Measurements from ENCODE around the gene AUTS2. TPM values are rescaled to one million over a fixed set of nuclear protein-coding genes. Genes with fewer than 3 reads are reported as not detected.

Gene AUTS2
- polyA plus RNA-seq, 1 experiment, result 0.54 TPM

DNA sequence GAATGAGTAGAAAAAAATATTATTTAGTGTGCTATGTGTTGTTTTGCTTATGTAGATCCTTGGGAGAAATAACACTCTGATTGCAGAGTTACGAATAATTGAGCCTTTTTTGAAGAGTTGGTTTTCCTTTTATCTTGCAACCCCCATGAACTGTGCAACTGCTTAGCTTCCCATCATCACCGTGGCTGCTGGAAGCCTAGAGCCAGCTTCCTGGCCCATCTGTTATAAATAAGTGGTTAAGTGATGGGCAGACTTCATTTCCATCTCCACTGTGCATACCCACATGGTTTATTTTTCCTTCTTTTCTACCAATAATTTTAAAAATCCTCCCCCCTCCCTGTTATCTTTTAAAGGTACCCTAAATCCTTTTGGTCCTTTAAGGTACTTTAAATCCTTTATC lies 978.8 kb downstream of the AUTS2 start:
- TF ChIP-seq, protein P1, sequence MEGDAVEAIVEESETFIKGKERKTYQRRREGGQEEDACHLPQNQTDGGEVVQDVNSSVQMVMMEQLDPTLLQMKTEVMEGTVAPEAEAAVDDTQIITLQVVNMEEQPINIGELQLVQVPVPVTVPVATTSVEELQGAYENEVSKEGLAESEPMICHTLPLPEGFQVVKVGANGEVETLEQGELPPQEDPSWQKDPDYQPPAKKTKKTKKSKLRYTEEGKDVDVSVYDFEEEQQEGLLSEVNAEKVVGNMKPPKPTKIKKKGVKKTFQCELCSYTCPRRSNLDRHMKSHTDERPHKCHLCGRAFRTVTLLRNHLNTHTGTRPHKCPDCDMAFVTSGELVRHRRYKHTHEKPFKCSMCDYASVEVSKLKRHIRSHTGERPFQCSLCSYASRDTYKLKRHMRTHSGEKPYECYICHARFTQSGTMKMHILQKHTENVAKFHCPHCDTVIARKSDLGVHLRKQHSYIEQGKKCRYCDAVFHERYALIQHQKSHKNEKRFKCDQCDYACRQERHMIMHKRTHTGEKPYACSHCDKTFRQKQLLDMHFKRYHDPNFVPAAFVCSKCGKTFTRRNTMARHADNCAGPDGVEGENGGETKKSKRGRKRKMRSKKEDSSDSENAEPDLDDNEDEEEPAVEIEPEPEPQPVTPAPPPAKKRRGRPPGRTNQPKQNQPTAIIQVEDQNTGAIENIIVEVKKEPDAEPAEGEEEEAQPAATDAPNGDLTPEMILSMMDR (IDR thresholded peaks at IDR 0.05; ENCODE audit: insufficient read depth, low read depth, low read length), result no peak
- no peak overlapping the region for H3K4me3 ChIP-seq (ENCODE audit: low read depth, low read length)
- no peak for DNase-seq (ENCODE audit: low read depth)
- no peaks in the 10 kb centered on the region for H3K36me3 ChIP-seq (ENCODE audit: control insufficient read depth, insufficient read depth, low read length)
- CTCF ChIA-PET, result no interaction called here
- POLR2A ChIA-PET, result no interaction called here
- H3K27me3 ChIP-seq (ENCODE audit: control insufficient read depth, insufficient read depth, low read length), result no peaks in the 10 kb centered on the region

- TF ChIP-seq, protein P1 (IDR thresholded peaks at IDR 0.05; ENCODE audit: insufficient read depth, low read depth, low read length), result no peak
Measured at GRCh38 chr7:70578131-70578530, 979.9 kb downstream of the AUTS2 start.

GRCh38 chr7:70579397-70580097 lies 981.3 kb downstream of the AUTS2 start:
- no peak for DNase-seq (ENCODE audit: low read depth)
- no peaks in the 10 kb centered on the region for H3K36me3 ChIP-seq (ENCODE audit: control insufficient read depth, insufficient read depth, low read length)
- H3K27me3 ChIP-seq (ENCODE audit: control insufficient read depth, insufficient read depth, low read length), result no peaks in the 10 kb centered on the region
- no peak overlapping the region for H3K4me3 ChIP-seq (ENCODE audit: low read depth, low read length)
- CTCF ChIA-PET, result no interaction called here
- TF ChIP-seq, protein P1 (IDR thresholded peaks at IDR 0.05; ENCODE audit: insufficient read depth, low read depth, low read length), result no peak
- POLR2A ChIA-PET, result no interaction called here

More at GRCh38 chr7:70578131-70578530, 979.9 kb downstream of the AUTS2 start:
- Histone ChIP-seq H3K27me3 (ENCODE audit: control insufficient read depth, insufficient read depth, low read length) (no peaks in the 10 kb centered on the region), H3K36me3 (ENCODE audit: control insufficient read depth, insufficient read depth, low read length) (no peaks in the 10 kb centered on the region), H3K4me3 (ENCODE audit: low read depth, low read length) (no peak overlapping the region)
- DNase-seq (ENCODE audit: low read depth), result no peak
- ChIA-PET POLR2A (no interaction called here), CTCF (no interaction called here)

DNA sequence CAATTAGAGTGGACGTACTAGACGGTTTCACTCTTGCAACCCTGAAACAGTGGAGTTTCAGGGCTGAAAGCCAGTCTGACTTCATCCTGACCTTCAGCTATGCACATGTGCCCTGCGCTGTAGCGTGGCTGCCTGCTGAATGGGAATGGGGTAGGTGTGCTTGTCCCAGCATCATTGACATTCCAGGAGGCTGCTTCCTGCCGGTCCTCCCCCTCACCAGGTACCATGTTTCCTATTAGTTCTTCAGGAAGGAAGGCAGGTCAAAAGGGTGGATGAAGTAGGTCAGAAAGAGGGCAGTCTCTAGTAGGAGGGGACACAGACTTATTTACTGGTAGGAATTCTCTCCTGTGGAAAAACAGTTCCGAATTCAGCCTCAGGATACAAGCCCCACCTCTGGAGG lies 981.9 kb downstream of the AUTS2 start:
- no peaks in the 10 kb centered on the region for H3K36me3 ChIP-seq (ENCODE audit: control insufficient read depth, insufficient read depth, low read length)
- CTCF ChIA-PET, result no interaction called here
- TF ChIP-seq, protein P1 (IDR thresholded peaks at IDR 0.05; ENCODE audit: insufficient read depth, low read depth, low read length), result no peak
- no peak for DNase-seq (ENCODE audit: low read depth)
- POLR2A ChIA-PET, result no interaction called here
- H3K4me3 ChIP-seq (ENCODE audit: low read depth, low read length), result no peak overlapping the region
- H3K27me3 ChIP-seq (ENCODE audit: control insufficient read depth, insufficient read depth, low read length), result no peaks in the 10 kb centered on the region

DNA sequence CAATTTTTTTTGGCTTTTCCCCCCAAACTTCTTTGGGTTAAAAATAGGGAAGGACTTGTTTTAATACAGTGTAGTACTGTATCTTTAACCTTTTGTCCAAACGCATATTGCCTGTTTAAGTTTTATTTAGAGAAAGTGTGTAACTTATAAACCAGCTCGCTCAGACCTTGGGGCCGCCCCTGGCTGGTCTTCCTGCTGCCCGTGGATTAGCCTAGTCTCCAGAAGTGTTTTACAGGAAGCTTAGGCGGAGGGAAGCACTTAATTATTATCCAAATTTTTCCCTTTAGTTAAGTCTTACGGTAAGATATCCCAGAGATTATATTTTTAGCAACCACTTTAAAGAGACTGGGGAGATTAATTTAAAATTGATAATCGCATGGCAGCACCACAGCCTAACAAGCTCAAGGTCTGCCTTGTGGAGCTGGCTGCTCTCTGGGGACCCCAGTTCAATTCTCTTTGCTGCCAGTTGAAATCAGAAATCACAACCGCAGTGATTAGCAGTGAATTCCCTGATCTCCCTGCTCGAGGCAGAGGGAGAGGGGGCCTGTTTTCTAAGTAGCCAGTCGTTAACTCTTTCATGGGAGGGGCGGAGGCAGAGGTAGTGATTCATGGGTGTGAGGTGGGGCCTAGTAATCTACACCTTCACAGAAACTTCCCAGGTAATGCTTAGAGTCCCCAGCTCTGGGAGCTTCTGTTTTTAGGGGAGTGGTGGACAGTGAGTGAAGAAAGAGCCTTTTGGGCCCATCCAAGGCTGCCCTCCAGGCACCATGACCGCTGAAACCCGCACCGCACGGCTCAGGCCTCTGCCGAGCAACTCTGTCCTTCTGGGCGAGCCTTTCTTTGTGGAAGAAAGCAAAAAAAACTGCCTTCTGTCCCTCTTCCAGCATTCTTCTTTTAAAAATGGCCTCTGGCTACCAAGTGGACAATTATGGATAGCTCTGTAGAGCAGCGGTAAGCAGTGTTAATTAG lies 984.9 kb downstream of the AUTS2 start:
- no peaks in the 10 kb centered on the region for H3K36me3 ChIP-seq (ENCODE audit: control insufficient read depth, insufficient read depth, low read length)
- no peak for DNase-seq (ENCODE audit: low read depth)
- H3K4me3 ChIP-seq (ENCODE audit: low read depth, low read length), result no peak overlapping the region
- H3K27me3 ChIP-seq (ENCODE audit: control insufficient read depth, insufficient read depth, low read length), result no peaks in the 10 kb centered on the region
- POLR2A ChIA-PET, result no interaction called here
- CTCF ChIA-PET, result interaction anchor here (1.1 to 2.0 kb wide), 2 partner anchors 46 to 115 kb away, joined by 3 to 8 read pairs; no protein-coding TSS in a partner anchor
- TF ChIP-seq, protein P1 (IDR thresholded peaks at IDR 0.05; ENCODE audit: insufficient read depth, low read depth, low read length), result no peak

Measured in BJ (cell line).